OCI-LY1 (cell line): ENCODE data around the gene FGR.

ENCODE experiments used
- EZH2 ChIP-seq: fragments of 200-600 bp; sonication (generic), shearing (Covaris generic); IDR thresholded peaks from 2 replicates; pipeline ENCODE4 v1.8.0; 2017; ENCODE audit warnings: borderline replicate concordance, mixed run types, mild to moderate bottlenecking, antibody characterized with exemption, low read length, moderate library complexity, mixed read lengths
- TF ChIP-seq, protein P1 (sequence below): fragments of 200-600 bp; sonication (generic), shearing (Covaris generic); IDR thresholded peaks from 2 replicates; pipeline ENCODE4 v1.5.1; 2017; ENCODE audit warnings: mild to moderate bottlenecking, antibody characterized with exemption, low read length, moderate library complexity, mixed read lengths

DNA sequence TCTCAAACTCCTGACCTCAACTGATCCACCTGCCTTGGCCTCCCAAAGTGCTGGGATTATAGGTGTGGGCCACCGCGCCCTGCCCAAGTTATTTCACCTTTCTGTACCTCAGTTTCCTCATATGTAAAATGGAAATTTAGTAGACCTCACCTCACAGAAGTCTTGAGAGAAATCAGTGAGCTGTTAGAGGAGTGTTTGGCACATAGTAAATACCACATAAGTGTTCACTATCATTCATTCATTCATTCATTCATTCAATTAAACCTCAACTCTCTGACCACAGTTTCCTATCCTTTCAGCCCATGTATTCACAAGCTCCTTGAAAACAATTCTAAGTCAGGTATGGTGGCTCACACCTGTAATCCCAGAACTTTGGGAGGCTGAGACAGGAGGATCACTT lies 3.8 kb upstream of the FGR start:
- TF ChIP-seq, protein P1, sequence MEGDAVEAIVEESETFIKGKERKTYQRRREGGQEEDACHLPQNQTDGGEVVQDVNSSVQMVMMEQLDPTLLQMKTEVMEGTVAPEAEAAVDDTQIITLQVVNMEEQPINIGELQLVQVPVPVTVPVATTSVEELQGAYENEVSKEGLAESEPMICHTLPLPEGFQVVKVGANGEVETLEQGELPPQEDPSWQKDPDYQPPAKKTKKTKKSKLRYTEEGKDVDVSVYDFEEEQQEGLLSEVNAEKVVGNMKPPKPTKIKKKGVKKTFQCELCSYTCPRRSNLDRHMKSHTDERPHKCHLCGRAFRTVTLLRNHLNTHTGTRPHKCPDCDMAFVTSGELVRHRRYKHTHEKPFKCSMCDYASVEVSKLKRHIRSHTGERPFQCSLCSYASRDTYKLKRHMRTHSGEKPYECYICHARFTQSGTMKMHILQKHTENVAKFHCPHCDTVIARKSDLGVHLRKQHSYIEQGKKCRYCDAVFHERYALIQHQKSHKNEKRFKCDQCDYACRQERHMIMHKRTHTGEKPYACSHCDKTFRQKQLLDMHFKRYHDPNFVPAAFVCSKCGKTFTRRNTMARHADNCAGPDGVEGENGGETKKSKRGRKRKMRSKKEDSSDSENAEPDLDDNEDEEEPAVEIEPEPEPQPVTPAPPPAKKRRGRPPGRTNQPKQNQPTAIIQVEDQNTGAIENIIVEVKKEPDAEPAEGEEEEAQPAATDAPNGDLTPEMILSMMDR = no peak
- TF ChIP-seq EZH2 = no peak
